K562 (cell line): Measurements from ENCODE around the gene ANKS3. TPM values are rescaled to one million over a fixed set of nuclear protein-coding genes. Genes with fewer than 3 reads are reported as not detected.

ENCODE experiments used
- CREBBP ChIP-seq: IDR thresholded peaks from one replicate; pipeline ENCODE4 v1.6.1; 2012; ENCODE audit warnings: low read depth, mild to moderate bottlenecking, control low read depth, inconsistent platforms, low read length
- ETV1 ChIP-seq: fragments of 450-650 bp; conservative IDR thresholded peaks from 2 replicates; pipeline ENCODE4 v1.6.1; 2016; ENCODE audit warnings: missing genetic modification characterization, control low read depth, low read depth, missing compliant biosample characterization
- MEF2D ChIP-seq: conservative IDR thresholded peaks from 2 replicates; pipeline ENCODE4 v1.6.1; 2016; ENCODE audit warnings: low read depth, missing genetic modification characterization, missing compliant biosample characterization
- NCOA4 ChIP-seq: fragments of 450-650 bp; IDR thresholded peaks from 2 replicates; pipeline ENCODE4 v1.6.1; 2018; ENCODE audit warnings: mild to moderate bottlenecking; ENCODE audit not compliant: partially characterized antibody
- PHB ChIP-seq: fragments of 250-450 bp; sonication (Bioruptor Pico); IDR thresholded peaks from 2 replicates; pipeline ENCODE4 v1.5.0; 2021
- SETDB1 ChIP-seq: IDR thresholded peaks from one replicate; pipeline ENCODE4 v1.6.1; 2012; ENCODE audit warnings: low read length, control low read depth, inconsistent platforms
- TAF1 ChIP-seq: IDR thresholded peaks from 2 replicates; pipeline ENCODE4 v1.6.1; 2011; ENCODE audit warnings: mild to moderate bottlenecking, low read length, moderate library complexity; ENCODE audit not compliant: insufficient read depth, control insufficient read depth, severe bottlenecking; ENCODE audit errors: extremely low read depth
- TAF15 ChIP-seq: fragments of 200-400 bp; formaldehyde crosslinking; IDR thresholded peaks from 2 replicates; pipeline ENCODE4 v1.6.1; 2017; ENCODE audit warnings: mild to moderate bottlenecking, low read depth, low read length, moderate library complexity
- TCFL5 ChIP-seq: fragments of 250-450 bp; sonication (Bioruptor Pico); conservative IDR thresholded peaks from 2 replicates; pipeline ENCODE4 v1.6.1; 2021; ENCODE audit warnings: mild to moderate bottlenecking, moderate library complexity, matching md5 sums
- TSC22D4 ChIP-seq: fragments of 450-650 bp; IDR thresholded peaks from 2 replicates; pipeline ENCODE4 v1.6.1; 2016; ENCODE audit warnings: missing genetic modification characterization, missing biosample characterization, control low read depth
- ZFP1 ChIP-seq: fragments of 450-650 bp; formaldehyde crosslinking; IDR thresholded peaks from 2 replicates; pipeline ENCODE4 v1.4.0; 2020; ENCODE audit warnings: mild to moderate bottlenecking, mixed read lengths
- ZNF140 ChIP-seq: fragments of 250-450 bp; sonication (Bioruptor Pico); IDR thresholded peaks from 2 replicates; pipeline ENCODE4 v1.8.0; 2021; ENCODE audit warnings: moderate library complexity, mild to moderate bottlenecking, inconsistent platforms
- ZNF212 ChIP-seq: fragments of 450-650 bp; formaldehyde crosslinking; IDR thresholded peaks from 2 replicates; pipeline ENCODE4 v1.4.0; 2020; ENCODE audit warnings: mild to moderate bottlenecking
- ZNF232 ChIP-seq: sonication (generic); formaldehyde crosslinking; IDR thresholded peaks from 2 replicates; pipeline ENCODE4 v1.8.0; 2022; ENCODE audit warnings: mild to moderate bottlenecking, missing genetic modification reagents
- ZNF644 ChIP-seq: fragments of 200-800 bp; sonication (Bioruptor generic); IDR thresholded peaks from 2 replicates; pipeline ENCODE4 v1.6.1; 2016; ENCODE audit warnings: low read depth, missing genetic modification characterization, missing compliant biosample characterization
- ZNF766 ChIP-seq: fragments of 200-800 bp; sonication (Bioruptor generic); conservative IDR thresholded peaks from 2 replicates; pipeline ENCODE4 v1.6.1; 2016; ENCODE audit warnings: missing genetic modification characterization, missing compliant biosample characterization
- polyA plus RNA-seq, 8 experiments: library from polyadenylated mRNA; depleted of rRNA in 4 of 8; stranded (reverse) in 5 of 8; unstranded in 3 of 8; fragments of >200 nt; fragmentation: Nextera tagmentation in 2 of 8; fragmentation: Illumina TruSeq in 1 of 8; extraction: Ambion mirVana in 2 of 8; extraction: Trizol in 1 of 8; gene quantifications; 2 replicates each; pipeline versions ENCODE4 v1.2.1 to v1.2.3, GENCODE V29; 2011 to 2014; ENCODE audit warnings: inconsistent platforms in 1 of 8, missing spikeins in 1 of 8
- total RNA-seq, 7 experiments: library from RNA; depleted of rRNA in 6 of 7; stranded (reverse); fragments of >200 nt in 6 of 7; fragmentation: Illumina TruSeq in 2 of 7; extraction: Trizol in 2 of 7; gene quantifications; 2 replicates each; pipeline versions ENCODE4 v1.2.1 to v1.2.3, GENCODE V29; 2011 to 2021; ENCODE audit warnings: low replicate concordance in 1 of 7
- TF ChIP-seq, protein P1 (sequence below): fragments of 450-650 bp; conservative IDR thresholded peaks from 2 replicates; pipeline ENCODE4 v1.6.1; 2016; ENCODE audit warnings: missing genetic modification characterization, low read depth, mild to moderate bottlenecking, missing compliant biosample characterization, moderate library complexity
- TF ChIP-seq, protein P2 (sequence below): fragments of 450-650 bp; IDR thresholded peaks from 2 replicates; pipeline ENCODE4 v1.6.1; 2017; ENCODE audit warnings: mild to moderate bottlenecking, moderate library complexity
- TF ChIP-seq, protein P3 (sequence below): fragments of 250-450 bp; sonication (Bioruptor Pico); IDR thresholded peaks from 2 replicates; pipeline ENCODE4 v1.4.0; 2020; ENCODE audit warnings: mild to moderate bottlenecking, moderate library complexity
- TF ChIP-seq, protein P4 (sequence below), 2 experiments: fragments of 450-650 bp in 1 of 2; sonication (generic) in 1 of 2; formaldehyde crosslinking; conservative IDR thresholded peaks; 2 replicates each; pipeline versions ENCODE4 v1.4.0 to v1.8.1; 2020 to 2022; ENCODE audit warnings: mild to moderate bottlenecking in 1 of 2, missing genetic modification reagents in 1 of 2
- TF ChIP-seq, protein P5 (sequence below): fragments of 450-650 bp; formaldehyde crosslinking; IDR thresholded peaks from 2 replicates; pipeline ENCODE4 v1.4.0; 2020; ENCODE audit warnings: mild to moderate bottlenecking

Gene ANKS3
- total and polyA plus RNA-seq, 9 of the 15 experiments (the other 6 are each of a cell fraction or from before 2014, with no cell fraction given) = 0.43 to 25.7 (median 14.8) TPM

DNA sequence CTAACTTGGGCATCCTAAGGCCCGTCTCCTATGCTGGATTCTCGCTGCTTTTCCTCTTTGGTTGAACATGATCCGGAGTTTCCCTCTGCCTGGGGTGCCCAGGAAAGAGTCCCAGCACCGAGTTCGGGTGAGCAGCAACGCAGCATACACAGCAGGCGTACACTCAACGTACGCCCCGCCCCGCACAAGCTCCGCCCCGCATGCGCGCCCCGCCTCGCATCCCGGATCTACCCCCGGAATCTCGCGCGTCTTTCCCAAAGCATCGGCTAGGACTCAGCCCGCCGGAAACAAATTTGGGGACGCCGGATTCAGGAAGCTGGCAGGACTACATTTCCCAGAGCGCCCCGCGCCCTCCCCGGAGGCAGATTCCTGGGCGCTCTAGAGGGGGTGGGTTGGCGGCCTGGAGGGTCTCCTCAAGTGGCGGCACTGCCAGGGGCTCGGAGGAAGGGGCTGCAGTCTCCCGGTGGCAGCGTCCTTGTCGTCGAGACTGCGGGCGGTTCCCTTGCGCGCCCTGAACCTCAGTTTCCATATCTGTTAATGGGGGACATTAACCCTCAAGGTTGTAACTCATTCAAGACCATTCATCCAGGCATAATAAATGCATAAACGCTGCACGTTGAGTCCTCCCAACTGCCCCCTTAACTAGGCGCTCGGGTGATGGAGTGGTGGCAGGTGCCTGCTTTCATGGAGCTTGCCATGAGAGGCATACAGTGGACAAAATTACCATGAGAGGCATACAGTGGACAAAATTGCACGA, 34.7 kb upstream of the ANKS3 start (continued):
- no peak for TF ChIP-seq TCFL5 (CRISPR knock-in tag)
- TF ChIP-seq MEF2D (tag) = no peak
- TF ChIP-seq TAF15 = no peak
- peak; percentile 59; the same call in 1 of the 2 replicates for TF ChIP-seq ETV1 (tag)
- TF ChIP-seq, protein P1, sequence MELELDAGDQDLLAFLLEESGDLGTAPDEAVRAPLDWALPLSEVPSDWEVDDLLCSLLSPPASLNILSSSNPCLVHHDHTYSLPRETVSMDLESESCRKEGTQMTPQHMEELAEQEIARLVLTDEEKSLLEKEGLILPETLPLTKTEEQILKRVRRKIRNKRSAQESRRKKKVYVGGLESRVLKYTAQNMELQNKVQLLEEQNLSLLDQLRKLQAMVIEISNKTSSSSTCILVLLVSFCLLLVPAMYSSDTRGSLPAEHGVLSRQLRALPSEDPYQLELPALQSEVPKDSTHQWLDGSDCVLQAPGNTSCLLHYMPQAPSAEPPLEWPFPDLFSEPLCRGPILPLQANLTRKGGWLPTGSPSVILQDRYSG (tag) = no peak
- no peak for TF ChIP-seq ZNF766 (CRISPR knock-in tag)
- no peak for TF ChIP-seq NCOA4
- no peak for TF ChIP-seq TSC22D4
- TF ChIP-seq, protein P2, sequence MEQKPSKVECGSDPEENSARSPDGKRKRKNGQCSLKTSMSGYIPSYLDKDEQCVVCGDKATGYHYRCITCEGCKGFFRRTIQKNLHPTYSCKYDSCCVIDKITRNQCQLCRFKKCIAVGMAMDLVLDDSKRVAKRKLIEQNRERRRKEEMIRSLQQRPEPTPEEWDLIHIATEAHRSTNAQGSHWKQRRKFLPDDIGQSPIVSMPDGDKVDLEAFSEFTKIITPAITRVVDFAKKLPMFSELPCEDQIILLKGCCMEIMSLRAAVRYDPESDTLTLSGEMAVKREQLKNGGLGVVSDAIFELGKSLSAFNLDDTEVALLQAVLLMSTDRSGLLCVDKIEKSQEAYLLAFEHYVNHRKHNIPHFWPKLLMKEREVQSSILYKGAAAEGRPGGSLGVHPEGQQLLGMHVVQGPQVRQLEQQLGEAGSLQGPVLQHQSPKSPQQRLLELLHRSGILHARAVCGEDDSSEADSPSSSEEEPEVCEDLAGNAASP = no peak
- TF ChIP-seq CREBBP = no peak
- TF ChIP-seq, protein P3, sequence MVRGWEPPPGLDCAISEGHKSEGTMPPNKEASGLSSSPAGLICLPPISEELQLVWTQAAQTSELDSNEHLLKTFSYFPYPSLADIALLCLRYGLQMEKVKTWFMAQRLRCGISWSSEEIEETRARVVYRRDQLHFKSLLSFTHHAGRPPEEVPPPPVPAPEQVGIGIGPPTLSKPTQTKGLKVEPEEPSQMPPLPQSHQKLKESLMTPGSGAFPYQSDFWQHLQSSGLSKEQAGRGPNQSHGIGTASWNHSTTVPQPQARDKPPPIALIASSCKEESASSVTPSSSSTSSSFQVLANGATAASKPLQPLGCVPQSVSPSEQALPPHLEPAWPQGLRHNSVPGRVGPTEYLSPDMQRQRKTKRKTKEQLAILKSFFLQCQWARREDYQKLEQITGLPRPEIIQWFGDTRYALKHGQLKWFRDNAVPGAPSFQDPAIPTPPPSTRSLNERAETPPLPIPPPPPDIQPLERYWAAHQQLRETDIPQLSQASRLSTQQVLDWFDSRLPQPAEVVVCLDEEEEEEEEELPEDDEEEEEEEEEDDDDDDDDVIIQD (CRISPR knock-in tag) = no peak
- TF ChIP-seq, protein P4, sequence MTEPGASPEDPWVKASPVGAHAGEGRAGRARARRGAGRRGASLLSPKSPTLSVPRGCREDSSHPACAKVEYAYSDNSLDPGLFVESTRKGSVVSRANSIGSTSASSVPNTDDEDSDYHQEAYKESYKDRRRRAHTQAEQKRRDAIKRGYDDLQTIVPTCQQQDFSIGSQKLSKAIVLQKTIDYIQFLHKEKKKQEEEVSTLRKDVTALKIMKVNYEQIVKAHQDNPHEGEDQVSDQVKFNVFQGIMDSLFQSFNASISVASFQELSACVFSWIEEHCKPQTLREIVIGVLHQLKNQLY (CRISPR knock-in tag; conservative IDR thresholded peaks at IDR 0.05) = no peak
- no peak for TF ChIP-seq ZNF644 (tag)
- no peak for TF ChIP-seq SETDB1
- no peak for TF ChIP-seq ZNF140 (CRISPR knock-in tag)
- no peak for TF ChIP-seq ZNF212 (CRISPR knock-in tag)
- no peak for TF ChIP-seq ZFP1 (CRISPR knock-in tag)
- peak; percentile 36 for TF ChIP-seq TAF1
- TF ChIP-seq, protein P5, sequence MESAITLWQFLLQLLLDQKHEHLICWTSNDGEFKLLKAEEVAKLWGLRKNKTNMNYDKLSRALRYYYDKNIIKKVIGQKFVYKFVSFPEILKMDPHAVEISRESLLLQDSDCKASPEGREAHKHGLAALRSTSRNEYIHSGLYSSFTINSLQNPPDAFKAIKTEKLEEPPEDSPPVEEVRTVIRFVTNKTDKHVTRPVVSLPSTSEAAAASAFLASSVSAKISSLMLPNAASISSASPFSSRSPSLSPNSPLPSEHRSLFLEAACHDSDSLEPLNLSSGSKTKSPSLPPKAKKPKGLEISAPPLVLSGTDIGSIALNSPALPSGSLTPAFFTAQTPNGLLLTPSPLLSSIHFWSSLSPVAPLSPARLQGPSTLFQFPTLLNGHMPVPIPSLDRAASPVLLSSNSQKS (CRISPR knock-in tag) = no peak
- TF ChIP-seq PHB (CRISPR knock-in tag) = no peak
- no peak for TF ChIP-seq ZNF232
